ENCODE measurements around the gene ADIG.
"Not testable (repeated sequence)": the region's sequence is repeated elsewhere in the genome, so short reads cannot be mapped to it uniquely, and the experiment has no call there.

GRCh38 chr20:38592411-38592790 is 11.4 kb downstream of the ADIG start:
- TF ChIP-seq EP300 (IDR thresholded peaks at IDR 0.05; ENCODE audit: low read depth); POLR2A (IDR thresholded peaks at IDR 0.05); POLR2AphosphoS5 (IDR thresholded peaks at IDR 0.05): not testable (repeated sequence)
- TF ChIP-seq, protein P1, sequence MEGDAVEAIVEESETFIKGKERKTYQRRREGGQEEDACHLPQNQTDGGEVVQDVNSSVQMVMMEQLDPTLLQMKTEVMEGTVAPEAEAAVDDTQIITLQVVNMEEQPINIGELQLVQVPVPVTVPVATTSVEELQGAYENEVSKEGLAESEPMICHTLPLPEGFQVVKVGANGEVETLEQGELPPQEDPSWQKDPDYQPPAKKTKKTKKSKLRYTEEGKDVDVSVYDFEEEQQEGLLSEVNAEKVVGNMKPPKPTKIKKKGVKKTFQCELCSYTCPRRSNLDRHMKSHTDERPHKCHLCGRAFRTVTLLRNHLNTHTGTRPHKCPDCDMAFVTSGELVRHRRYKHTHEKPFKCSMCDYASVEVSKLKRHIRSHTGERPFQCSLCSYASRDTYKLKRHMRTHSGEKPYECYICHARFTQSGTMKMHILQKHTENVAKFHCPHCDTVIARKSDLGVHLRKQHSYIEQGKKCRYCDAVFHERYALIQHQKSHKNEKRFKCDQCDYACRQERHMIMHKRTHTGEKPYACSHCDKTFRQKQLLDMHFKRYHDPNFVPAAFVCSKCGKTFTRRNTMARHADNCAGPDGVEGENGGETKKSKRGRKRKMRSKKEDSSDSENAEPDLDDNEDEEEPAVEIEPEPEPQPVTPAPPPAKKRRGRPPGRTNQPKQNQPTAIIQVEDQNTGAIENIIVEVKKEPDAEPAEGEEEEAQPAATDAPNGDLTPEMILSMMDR (IDR thresholded peaks at IDR 0.05), result not testable (repeated sequence)
